Measurements from ENCODE around the gene KLK13.

KLK13 gene

GRCh38 chr19:51018745-51019543 lies 45.9 kb downstream of the KLK13 start:
- no peak for DNase-seq

- DNase-seq: no peak
Measured at GRCh38 chr19:51016798-51017683, 47.9 kb downstream of the KLK13 start.

GRCh38 chr19:51015691-51016267 lies 49.1 kb downstream of the KLK13 start:
- DNase-seq: no peak

GRCh38 chr19:51014242-51014641 lies 50.6 kb downstream of the KLK13 start:
- no peak for DNase-seq

GRCh38 chr19:51012661-51013190 lies 52.2 kb downstream of the KLK13 start:
- no peak for DNase-seq

GRCh38 chr19:51010066-51010795 lies 54.7 kb downstream of the KLK13 start:
- no peak for DNase-seq

- no peak for DNase-seq
Measured at GRCh38 chr19:51009061-51009891, 55.6 kb downstream of the KLK13 start.

- DNase-seq: no peak
Measured at GRCh38 chr19:51007488-51007887, 57.4 kb downstream of the KLK13 start.

- DNase-seq: no peak
Measured at GRCh38 chr19:51006406-51006805, 58.5 kb downstream of the KLK13 start.

Data from right forelimb (tissue), 1 donor.